OCI-LY1 (cell line): ENCODE measurements around the gene MICAL2.

ENCODE experiments used
- EZH2 ChIP-seq: fragments of 200-600 bp; sonication (generic), shearing (Covaris generic); IDR thresholded peaks from 2 replicates; pipeline ENCODE4 v1.8.0; 2017; ENCODE audit warnings: borderline replicate concordance, mixed run types, mild to moderate bottlenecking, antibody characterized with exemption, low read length, moderate library complexity, mixed read lengths
- TF ChIP-seq, protein P1 (sequence below): fragments of 200-600 bp; sonication (generic), shearing (Covaris generic); IDR thresholded peaks from 2 replicates; pipeline ENCODE4 v1.5.1; 2017; ENCODE audit warnings: mild to moderate bottlenecking, antibody characterized with exemption, low read length, moderate library complexity, mixed read lengths

GRCh38 chr11:12166299-12167060, 56.1 kb downstream of the MICAL2 start:
- TF ChIP-seq, protein P1, sequence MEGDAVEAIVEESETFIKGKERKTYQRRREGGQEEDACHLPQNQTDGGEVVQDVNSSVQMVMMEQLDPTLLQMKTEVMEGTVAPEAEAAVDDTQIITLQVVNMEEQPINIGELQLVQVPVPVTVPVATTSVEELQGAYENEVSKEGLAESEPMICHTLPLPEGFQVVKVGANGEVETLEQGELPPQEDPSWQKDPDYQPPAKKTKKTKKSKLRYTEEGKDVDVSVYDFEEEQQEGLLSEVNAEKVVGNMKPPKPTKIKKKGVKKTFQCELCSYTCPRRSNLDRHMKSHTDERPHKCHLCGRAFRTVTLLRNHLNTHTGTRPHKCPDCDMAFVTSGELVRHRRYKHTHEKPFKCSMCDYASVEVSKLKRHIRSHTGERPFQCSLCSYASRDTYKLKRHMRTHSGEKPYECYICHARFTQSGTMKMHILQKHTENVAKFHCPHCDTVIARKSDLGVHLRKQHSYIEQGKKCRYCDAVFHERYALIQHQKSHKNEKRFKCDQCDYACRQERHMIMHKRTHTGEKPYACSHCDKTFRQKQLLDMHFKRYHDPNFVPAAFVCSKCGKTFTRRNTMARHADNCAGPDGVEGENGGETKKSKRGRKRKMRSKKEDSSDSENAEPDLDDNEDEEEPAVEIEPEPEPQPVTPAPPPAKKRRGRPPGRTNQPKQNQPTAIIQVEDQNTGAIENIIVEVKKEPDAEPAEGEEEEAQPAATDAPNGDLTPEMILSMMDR = no peak
- no peak for TF ChIP-seq EZH2
